Measurements from ENCODE around the gene MAP1A. TPM values are rescaled to one million over a fixed set of nuclear protein-coding genes. Genes with fewer than 3 reads are reported as not detected.

MAP1A gene
- polyA plus RNA-seq, 1 donor (not counting 4 experiments of a cell fraction or from before 2014, with no cell fraction given): 0.13 TPM

DNA sequence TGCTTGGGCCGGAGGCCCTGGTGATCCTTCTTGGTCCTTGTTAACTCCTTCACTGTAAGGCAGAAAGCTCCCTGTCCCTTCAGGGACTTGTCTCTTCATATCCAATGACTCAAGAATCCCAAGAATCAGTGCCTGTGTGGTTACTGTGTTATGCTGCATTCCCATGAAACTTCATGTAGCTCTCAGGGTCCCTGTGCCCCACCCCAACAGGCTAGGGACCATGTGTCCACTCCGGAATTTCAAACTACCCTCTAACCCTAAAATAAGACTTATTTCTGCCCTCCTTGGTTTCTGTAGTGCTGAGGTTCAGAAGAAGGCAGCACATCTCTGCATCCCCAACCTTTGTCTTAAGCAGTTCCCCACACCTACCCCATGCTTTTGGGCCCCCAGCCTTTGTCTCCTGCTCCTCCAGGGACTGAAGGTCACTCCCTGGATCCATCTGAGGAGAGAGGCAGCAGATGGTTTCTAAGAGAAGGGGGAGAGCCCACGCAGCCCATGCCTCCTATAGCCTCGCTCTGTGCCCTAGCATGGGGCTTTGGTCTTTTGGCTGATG, 531 bp upstream of the MAP1A start:
- Histone ChIP-seq H2AFZ (ENCODE audit: control insufficient read depth, low read length) (no peak overlapping the region), H3K36me3 (ENCODE audit: control insufficient read depth in 2 of 2, extremely low read depth in 1 of 2, insufficient read depth in 2 of 2, low read length in 2 of 2) (no peaks in the 10 kb centered on the region), H3K79me2 (ENCODE audit: control insufficient read depth, insufficient read depth, low read length) (no peaks in the 10 kb centered on the region), H4K20me1 (ENCODE audit: control insufficient read depth, extremely low read depth, insufficient read depth, low read length) (no peaks in the 10 kb centered on the region), H3K9me3 (ENCODE audit: control insufficient read depth, low read depth, low read length) (no peaks in the 10 kb centered on the region), H3K27me3 (ENCODE audit: control insufficient read depth, extremely low read depth, insufficient read depth, low read length) (peaks cover 39% of the 10 kb centered on the region), H3K9ac (ENCODE audit: control insufficient read depth, extremely low read depth, insufficient read depth, low read length) (no peak overlapping the region), H3K27ac (ENCODE audit: control insufficient read depth, insufficient read depth, low read length) (no peak overlapping the region), H3K9me1 (ENCODE audit: control insufficient read depth, extremely low read depth, insufficient read depth, low read length) (no peaks in the 10 kb centered on the region), H3K4me3 (ENCODE audit: control insufficient read depth in 2 of 3, extremely low read depth in 1 of 3, insufficient read depth in 2 of 3, low read depth in 1 of 3, low read length in 3 of 3) (no peak overlapping the region), H3K4me2 (ENCODE audit: control insufficient read depth, extremely low read depth, insufficient read depth, low read depth, low read length) (no peak overlapping the region), H3K4me1 (ENCODE audit: control insufficient read depth, extremely low read depth, insufficient read depth, low read length) (no peaks in the 10 kb centered on the region)
- TF ChIP-seq, protein P1, sequence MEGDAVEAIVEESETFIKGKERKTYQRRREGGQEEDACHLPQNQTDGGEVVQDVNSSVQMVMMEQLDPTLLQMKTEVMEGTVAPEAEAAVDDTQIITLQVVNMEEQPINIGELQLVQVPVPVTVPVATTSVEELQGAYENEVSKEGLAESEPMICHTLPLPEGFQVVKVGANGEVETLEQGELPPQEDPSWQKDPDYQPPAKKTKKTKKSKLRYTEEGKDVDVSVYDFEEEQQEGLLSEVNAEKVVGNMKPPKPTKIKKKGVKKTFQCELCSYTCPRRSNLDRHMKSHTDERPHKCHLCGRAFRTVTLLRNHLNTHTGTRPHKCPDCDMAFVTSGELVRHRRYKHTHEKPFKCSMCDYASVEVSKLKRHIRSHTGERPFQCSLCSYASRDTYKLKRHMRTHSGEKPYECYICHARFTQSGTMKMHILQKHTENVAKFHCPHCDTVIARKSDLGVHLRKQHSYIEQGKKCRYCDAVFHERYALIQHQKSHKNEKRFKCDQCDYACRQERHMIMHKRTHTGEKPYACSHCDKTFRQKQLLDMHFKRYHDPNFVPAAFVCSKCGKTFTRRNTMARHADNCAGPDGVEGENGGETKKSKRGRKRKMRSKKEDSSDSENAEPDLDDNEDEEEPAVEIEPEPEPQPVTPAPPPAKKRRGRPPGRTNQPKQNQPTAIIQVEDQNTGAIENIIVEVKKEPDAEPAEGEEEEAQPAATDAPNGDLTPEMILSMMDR (optimal IDR thresholded peaks at IDR 0.05 in 1 of 3, IDR thresholded peaks at IDR 0.05 in 1 of 3, conservative IDR thresholded peaks at IDR 0.05 in 1 of 3; ENCODE audit: extremely low read depth in 1 of 3, insufficient read depth in 2 of 3, low read length in 3 of 3): no peak
- TF ChIP-seq EZH2 (IDR thresholded peaks at IDR 0.05; ENCODE audit: low read length): no peak
- FAIRE-seq (peak; percentile 17), DNase-seq (ENCODE audit: low read depth, low spot score) (no peak)
- dilution Hi-C loops (cut with MboI; ENCODE audit: extremely low pct_ligation_motif_present, low sequenced_read_pairs): no loop called here

DNA sequence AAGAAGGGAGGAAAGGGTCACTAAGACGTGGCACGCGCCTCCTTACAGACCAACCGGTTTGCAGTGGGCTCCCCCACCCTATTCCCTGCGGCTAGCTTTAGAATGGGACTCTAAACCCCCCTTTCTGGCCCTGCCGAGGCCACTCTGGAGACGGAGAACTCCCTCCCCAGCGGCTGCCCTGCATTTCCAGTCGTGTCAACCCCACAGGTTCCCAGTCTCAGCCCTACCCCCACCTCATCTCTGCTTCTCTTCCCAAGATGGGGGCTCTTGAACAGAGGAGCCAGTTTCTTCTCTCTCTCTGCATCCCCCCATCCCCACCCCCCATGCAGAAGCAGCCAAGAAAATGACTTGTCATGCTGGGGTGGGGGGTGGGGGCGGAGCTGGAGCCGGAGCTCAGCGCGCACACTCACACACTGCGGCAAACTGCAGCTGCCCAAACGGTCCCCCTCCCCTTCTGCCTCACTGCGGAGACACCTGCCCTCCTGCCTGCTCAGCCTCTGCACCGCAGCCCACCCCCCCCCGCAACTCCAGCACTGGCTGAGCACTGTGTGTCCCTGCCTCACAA, 871 bp downstream of the MAP1A start:
- Histone ChIP-seq H4K20me1 (ENCODE audit: control insufficient read depth, extremely low read depth, insufficient read depth, low read length) (no peaks in the 10 kb centered on the region), H2AFZ (ENCODE audit: control insufficient read depth, low read length) (no peak overlapping the region), H3K79me2 (ENCODE audit: control insufficient read depth, insufficient read depth, low read length) (no peaks in the 10 kb centered on the region), H3K27ac (ENCODE audit: control insufficient read depth, insufficient read depth, low read length) (no peak overlapping the region), H3K4me3 (ENCODE audit: control insufficient read depth in 2 of 3, extremely low read depth in 1 of 3, insufficient read depth in 2 of 3, low read depth in 1 of 3, low read length in 3 of 3) (peak overlapping the region in 1 of 3 experiments; percentile 11), H3K9ac (ENCODE audit: control insufficient read depth, extremely low read depth, insufficient read depth, low read length) (no peak overlapping the region), H3K9me1 (ENCODE audit: control insufficient read depth, extremely low read depth, insufficient read depth, low read length) (no peaks in the 10 kb centered on the region), H3K4me1 (ENCODE audit: control insufficient read depth, extremely low read depth, insufficient read depth, low read length) (no peaks in the 10 kb centered on the region), H3K4me2 (ENCODE audit: control insufficient read depth, extremely low read depth, insufficient read depth, low read depth, low read length) (peak overlapping the region; percentile 40), H3K27me3 (ENCODE audit: control insufficient read depth, extremely low read depth, insufficient read depth, low read length) (peaks cover 48% of the 10 kb centered on the region), H3K9me3 (ENCODE audit: control insufficient read depth, low read depth, low read length) (no peaks in the 10 kb centered on the region), H3K36me3 (ENCODE audit: control insufficient read depth in 2 of 2, extremely low read depth in 1 of 2, insufficient read depth in 2 of 2, low read length in 2 of 2) (no peaks in the 10 kb centered on the region)
- TF ChIP-seq EZH2 (IDR thresholded peaks at IDR 0.05; ENCODE audit: low read length): no peak
- TF ChIP-seq, protein P1 (optimal IDR thresholded peaks at IDR 0.05 in 1 of 3, IDR thresholded peaks at IDR 0.05 in 1 of 3, conservative IDR thresholded peaks at IDR 0.05 in 1 of 3; ENCODE audit: extremely low read depth in 1 of 3, insufficient read depth in 2 of 3, low read length in 3 of 3): no peak
- dilution Hi-C loops (cut with MboI; ENCODE audit: extremely low pct_ligation_motif_present, low sequenced_read_pairs): no loop called here
- FAIRE-seq (no peak), DNase-seq (ENCODE audit: low read depth, low spot score) (no peak)
